ENCODE results near the gene EPHA6.
"Not testable (repeated sequence)": the region's sequence is repeated elsewhere in the genome, so short reads cannot be mapped to it uniquely, and the experiment has no call there.

EPHA6 gene

DNA sequence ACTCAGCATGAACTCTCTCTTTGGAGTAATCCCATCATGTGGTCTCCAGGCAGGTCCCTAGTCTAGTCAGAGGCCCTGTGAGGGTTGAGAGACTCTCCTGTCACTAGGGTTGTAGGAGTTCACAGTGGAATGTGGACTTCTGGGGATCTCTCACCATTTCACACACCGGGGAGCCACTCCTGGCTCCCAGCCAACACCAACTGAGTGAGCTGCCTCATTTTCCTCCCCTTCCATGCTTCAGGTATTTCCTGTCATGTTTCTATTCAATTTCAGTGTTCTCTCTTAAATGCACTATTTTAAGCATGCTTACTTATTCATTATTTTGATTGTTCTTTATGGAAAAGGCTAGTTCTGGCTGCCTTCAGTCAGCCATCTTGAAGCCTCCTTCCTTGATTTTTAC, 482.6 kb downstream of the EPHA6 start:
- DNase-seq: no peak

DNA sequence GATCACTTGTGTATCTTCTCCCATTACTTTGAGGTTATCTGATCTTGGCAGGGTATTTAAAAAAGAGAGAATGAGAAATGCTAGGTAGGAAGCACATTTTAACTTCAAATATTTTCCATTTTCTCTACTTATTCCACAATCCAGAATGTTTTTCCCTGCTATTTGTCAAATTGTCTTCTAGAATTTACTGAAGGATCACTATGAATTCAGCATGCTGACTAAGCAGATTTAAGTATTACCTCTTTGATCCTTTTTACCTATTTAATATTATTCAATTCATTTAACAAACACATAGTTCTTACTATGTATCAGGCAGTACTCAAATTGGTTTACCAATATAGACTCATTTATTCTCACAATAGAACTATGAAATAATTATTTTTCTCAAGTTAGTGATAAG, 486.7 kb downstream of the EPHA6 start:
- no peak for DNase-seq

DNA sequence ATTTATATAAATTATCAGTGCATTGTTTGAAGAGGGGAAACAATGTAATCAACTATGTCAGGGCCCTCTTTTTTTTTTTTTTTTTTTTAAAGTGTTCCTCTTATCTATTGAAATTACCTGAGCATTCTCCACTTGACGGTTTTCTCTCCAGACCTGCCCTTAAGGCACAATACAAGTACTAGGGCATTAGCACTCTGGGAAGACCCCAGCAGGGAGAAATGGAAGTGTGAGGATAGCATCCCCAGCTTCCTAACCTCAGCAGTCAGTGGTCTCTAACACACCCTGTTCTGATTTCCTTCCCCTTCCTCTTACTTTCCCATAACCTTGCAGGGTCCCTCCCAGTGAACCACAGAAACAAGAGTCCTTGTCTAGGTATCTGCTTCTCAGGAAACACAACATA, 491.8 kb downstream of the EPHA6 start:
- DNase-seq: no peak

DNA sequence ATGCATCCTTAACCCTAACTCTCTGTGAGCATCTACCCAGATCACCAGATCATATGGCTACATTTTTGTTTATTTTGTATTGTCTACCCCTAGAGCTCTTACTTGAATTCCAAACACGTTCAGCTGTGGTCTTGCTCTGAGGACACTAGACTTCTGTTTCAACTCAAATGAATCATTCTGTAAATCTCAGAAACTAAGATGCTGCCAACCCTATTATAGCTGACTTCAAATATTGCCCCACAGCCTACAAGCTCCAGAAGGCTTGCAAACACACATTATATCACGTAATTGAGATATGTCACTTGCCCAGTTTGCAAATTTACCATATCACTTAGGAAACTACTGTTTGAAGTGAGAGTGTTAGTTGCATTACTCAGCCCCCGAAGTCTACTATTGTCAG, 524.0 kb downstream of the EPHA6 start:
- no peak for DNase-seq

- no peak for DNase-seq
Observed at GRCh38 chr3:97340940-97341339, 526.5 kb downstream of the EPHA6 start.

GRCh38 chr3:97347780-97348179, 533.4 kb downstream of the EPHA6 start:
- no peak for DNase-seq

- no peak for DNase-seq
Observed at GRCh38 chr3:97350971-97351370, 536.6 kb downstream of the EPHA6 start.

- no peak for DNase-seq
Observed at GRCh38 chr3:97353176-97353575, 538.8 kb downstream of the EPHA6 start.

DNA sequence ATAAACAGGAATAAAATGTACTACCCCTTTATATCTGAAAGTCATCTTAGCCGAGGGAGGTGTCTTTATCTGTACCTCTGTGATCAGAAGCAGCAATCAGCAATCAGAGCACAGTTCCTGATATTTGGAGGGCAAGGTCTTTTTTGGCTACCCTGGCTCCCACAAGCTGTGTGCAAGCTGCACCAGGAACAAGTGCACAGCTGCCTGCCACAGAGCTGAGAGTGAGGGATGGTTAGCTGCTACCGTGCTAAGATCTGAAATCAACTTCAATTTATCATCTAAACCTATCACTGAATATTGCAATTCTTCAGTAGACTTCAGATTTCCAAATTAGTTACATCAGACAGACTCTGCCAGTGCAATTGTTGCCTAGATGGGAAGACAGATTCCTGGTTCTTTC, 545.6 kb downstream of the EPHA6 start:
- DNase-seq: no peak

DNA sequence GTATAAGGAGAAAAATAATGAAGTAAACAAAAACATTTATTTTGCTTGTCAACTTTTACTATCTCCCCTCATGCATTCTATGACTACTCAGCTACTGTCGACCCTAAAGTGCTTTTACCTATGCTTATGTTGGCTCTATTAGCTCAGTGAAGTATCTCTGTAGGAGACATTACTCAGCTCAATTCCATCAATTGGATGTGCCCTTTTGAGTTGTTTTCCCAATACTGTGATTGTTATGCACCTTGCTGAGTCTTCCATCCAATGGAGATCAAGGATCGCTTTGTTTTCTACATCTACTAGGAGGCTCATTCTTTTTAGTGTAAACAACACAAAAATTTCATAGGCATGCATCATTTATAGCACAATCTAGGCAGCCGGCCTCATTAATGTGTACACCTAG, 546.4 kb downstream of the EPHA6 start:
- no peak for DNase-seq

GRCh38 chr3:97384583-97384982, 570.2 kb downstream of the EPHA6 start:
- no peak for DNase-seq

DNA sequence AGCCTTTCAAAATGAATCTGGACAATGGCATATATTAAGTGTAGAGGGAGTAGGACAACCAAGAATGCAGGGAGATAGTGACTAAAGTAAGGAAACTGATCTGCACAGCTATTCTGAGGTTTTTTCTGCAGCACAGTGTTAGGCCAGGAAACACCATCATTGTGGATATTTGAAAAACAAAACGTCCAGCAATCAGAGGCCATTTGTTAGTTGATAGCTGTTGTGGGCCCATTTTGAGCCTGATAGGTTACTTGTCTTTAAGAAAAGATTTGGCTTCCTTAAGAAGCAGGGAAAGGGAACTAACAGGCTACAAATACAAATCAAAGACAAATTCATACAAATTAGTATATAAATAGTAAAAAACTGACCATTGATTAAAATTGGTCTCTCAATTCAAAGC, 574.4 kb downstream of the EPHA6 start:
- no peak for DNase-seq

- DNase-seq: no peak
Observed at GRCh38 chr3:97389936-97390335, 575.5 kb downstream of the EPHA6 start.

GRCh38 chr3:97391167-97391566, 576.8 kb downstream of the EPHA6 start:
- DNase-seq: no peak

GRCh38 chr3:97409612-97410011, 595.2 kb downstream of the EPHA6 start:
- no peak for DNase-seq

GRCh38 chr3:97421565-97421964, 607.2 kb downstream of the EPHA6 start:
- no peak for DNase-seq

DNA sequence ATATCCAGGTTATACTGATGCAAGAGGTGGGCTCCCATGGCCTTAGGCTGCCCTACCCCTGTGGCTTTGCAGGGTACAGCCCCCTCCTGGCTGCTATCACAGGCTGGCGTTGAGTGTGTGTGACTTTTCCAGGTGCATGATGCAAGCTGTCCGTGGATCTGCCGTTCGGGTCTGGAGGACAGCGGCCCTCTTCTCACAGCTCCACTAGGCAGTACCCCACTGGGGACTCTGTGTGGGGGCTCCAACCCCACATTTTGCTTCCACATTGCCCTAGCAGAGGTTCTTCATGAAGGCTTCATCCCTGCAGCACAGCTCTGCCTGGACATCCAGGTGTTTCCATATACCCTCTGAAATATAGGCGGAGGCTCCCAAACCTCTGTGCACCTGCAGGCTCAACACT, 610.6 kb downstream of the EPHA6 start:
- DNase-seq: no peak

DNA sequence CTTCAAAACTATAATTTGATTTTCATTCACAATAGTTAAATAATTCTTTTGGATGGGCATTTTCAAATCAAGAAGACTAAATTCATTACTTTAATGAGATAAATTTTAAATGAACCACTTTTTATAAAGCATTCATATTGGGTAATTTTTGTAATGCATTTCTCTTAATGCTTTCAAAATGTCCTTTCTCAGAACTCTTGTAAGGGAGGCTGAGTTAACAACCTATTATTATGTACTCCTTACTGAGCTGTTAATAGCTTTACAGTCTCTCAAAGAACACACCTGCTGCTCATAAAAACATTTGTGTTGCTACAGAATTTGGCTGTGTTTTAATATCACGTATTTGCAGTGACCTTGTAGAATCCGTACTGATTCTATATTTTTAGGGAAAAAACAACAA, 616.2 kb downstream of the EPHA6 start:
- no peak for DNase-seq

GRCh38 chr3:97432914-97433313, 618.5 kb downstream of the EPHA6 start:
- no peak for DNase-seq

DNA sequence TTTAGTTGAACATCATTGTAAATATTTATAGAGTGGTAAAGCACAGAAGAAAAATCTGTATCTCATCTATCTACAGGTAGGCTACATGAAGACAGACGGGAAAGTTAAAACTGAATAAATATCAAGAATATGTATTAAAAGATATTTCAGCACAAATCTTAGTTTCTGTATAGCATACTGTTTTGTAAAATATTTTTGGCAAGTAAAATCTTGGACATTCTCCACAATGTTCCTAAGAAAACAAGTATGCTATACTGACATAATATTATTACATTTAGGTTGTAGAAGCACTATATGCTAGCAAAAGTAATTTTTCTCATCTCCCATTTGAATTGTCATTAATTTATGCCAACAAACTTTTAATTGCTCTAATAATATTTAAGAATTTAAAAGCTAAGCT, 623.7 kb downstream of the EPHA6 start:
- no peak for DNase-seq

GRCh38 chr3:97439373-97439772, 625.0 kb downstream of the EPHA6 start:
- no peak for DNase-seq

GRCh38 chr3:97464035-97464434, 649.6 kb downstream of the EPHA6 start:
- DNase-seq: no peak

GRCh38 chr3:97470481-97470880, 656.1 kb downstream of the EPHA6 start:
- DNase-seq: no peak

- DNase-seq: no peak
Observed at GRCh38 chr3:97479740-97480139, 665.3 kb downstream of the EPHA6 start.

GRCh38 chr3:97480696-97481289, 666.4 kb downstream of the EPHA6 start:
- DNase-seq: not testable (repeated sequence)

- no peak for DNase-seq
Observed at GRCh38 chr3:97481416-97481815, 667.0 kb downstream of the EPHA6 start.
